CD4-positive, alpha-beta T cell (primary cell): ENCODE data around the gene WNK1. TPM values are rescaled to one million over a fixed set of nuclear protein-coding genes. Genes with fewer than 3 reads are reported as not detected.

Experiments used
- ATAC-seq: fragments of 200-7000 bp; cut with Tn5 transposase; one replicate; pipeline ENCODE4 v1.10.0; 2022; ENCODE audit warnings: mild to moderate bottlenecking; ENCODE audit not compliant: poor library complexity
- CTCF ChIA-PET: fragments of 350-600 bp; sonication (Branson Sonifier 250); formaldehyde crosslinking; loops from one replicate; lab custom pipeline; 2021; ENCODE audit warnings: antibody characterized with exemption, inconsistent platforms; lab: Charles Lee
- POLR2A ChIA-PET: fragments of 350-600 bp; sonication (Branson Sonifier 250); formaldehyde crosslinking; loops from one replicate; lab custom pipeline; 2021; ENCODE audit warnings: antibody characterized with exemption, inconsistent platforms; lab: Charles Lee
- DNase-seq, 14 experiments: peaks; one replicate each; pipeline ENCODE4 v3.0.0-alpha.2; 2013 to 2020; ENCODE audit warnings: mixed read lengths in 2 of 14
- H3K27ac ChIP-seq, 2 donors: one replicate each; pipeline versions ENCODE4 v1.5.1 to v1.7.0; 2013; ENCODE audit warnings: low read length in 2 of 2, low read depth in 1 of 2, mild to moderate bottlenecking in 1 of 2
- H3K27me3 ChIP-seq, 2 experiments: 1 replicate in 1 of 2; 2 replicates in 1 of 2; pipeline versions ENCODE4 v1.6.1 to v1.7.0; 2013; ENCODE audit warnings: low read length in 2 of 2, control low read depth in 1 of 2, mild to moderate bottlenecking in 1 of 2, moderate library complexity in 1 of 2; ENCODE audit not compliant: insufficient read depth in 2 of 2, control insufficient read depth in 1 of 2
- H3K36me3 ChIP-seq: one replicate; pipeline ENCODE4 v1.6.1; 2013; ENCODE audit warnings: low read length, control low read depth; ENCODE audit not compliant: insufficient read depth
- H3K4me1 ChIP-seq: one replicate; pipeline ENCODE4 v1.6.1; 2013; ENCODE audit warnings: low read length, control low read depth; ENCODE audit not compliant: insufficient read depth
- H3K4me3 ChIP-seq: one replicate; pipeline ENCODE4 v1.5.1; 2013; ENCODE audit warnings: mild to moderate bottlenecking, low read length, moderate library complexity
- H3K9me3 ChIP-seq, 2 experiments: 1 replicate in 1 of 2; 2 replicates in 1 of 2; pipeline versions ENCODE4 v1.6.1 to v1.7.0; 2013; ENCODE audit warnings: low read length in 2 of 2, mild to moderate bottlenecking in 2 of 2, control low read depth in 1 of 2, moderate library complexity in 1 of 2; ENCODE audit not compliant: control insufficient read depth in 1 of 2, insufficient read depth in 1 of 2
- H3K27ac Mint-ChIP-seq: one replicate; pipeline ENCODE4 v1.8.0; 2020; ENCODE audit warnings: mixed read lengths
- H3K27me3 Mint-ChIP-seq: one replicate; pipeline ENCODE4 v1.8.0; 2021; ENCODE audit warnings: mixed read lengths
- H3K36me3 Mint-ChIP-seq: one replicate; pipeline ENCODE4 v1.8.0; 2021; ENCODE audit warnings: low read depth, mixed read lengths
- H3K4me1 Mint-ChIP-seq: one replicate; pipeline ENCODE4 v1.8.0; 2021; ENCODE audit warnings: low read depth, mixed read lengths
- H3K4me3 Mint-ChIP-seq: one replicate; pipeline ENCODE4 v1.8.0; 2020; ENCODE audit warnings: mild to moderate bottlenecking, mixed read lengths
- H3K9me3 Mint-ChIP-seq: one replicate; pipeline ENCODE4 v1.8.0; 2020; ENCODE audit warnings: mixed read lengths
- intact Hi-C, 2 experiments: fragments of 100-400 bp; cut with DNase I in 1 of 2; cut with micrococcal nuclease in 1 of 2; formaldehyde crosslinking; loops; one replicate each; pipeline versions ENCODE4 v1.15.1 to v1.9.0; 2023 to 2025; cut with DNase I, micrococcal nuclease
- total RNA-seq, 174 experiments: library from RNA in 2 of 174; stranded (reverse) in 2 of 174; gene quantifications; one replicate each; pipeline ENCODE4 v1.2.3 and lab custom pipeline; 2021 to 2026
- TF ChIP-seq, protein P1 (sequence below): fragments of 200-600 bp; IDR thresholded peaks from one replicate; pipeline ENCODE4 v1.8.0; 2022; ENCODE audit warnings: antibody characterized with exemption, mild to moderate bottlenecking

WNK1 gene
- total RNA-seq, 2 experiments from 2014 or later: 193 to 198 TPM

DNA sequence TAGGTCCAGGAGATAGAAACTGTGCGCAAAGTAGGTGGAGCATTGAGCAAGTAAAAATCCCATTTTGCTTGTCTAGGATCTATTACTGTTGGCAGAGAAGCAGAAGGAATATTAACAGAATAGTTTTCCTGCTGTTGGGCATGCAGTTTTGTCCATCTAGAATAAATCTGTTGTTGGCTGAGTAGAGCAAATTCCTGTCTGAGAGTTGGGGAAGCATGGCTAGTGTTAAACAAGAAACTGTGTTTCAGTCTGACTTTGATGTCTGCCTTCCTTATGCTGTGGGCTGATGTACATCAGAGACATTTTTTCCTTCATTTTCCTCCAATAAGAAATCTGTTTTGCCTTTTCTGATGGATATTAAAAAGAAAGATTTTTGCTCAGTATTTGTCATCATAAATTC lies 99.0 kb downstream of the WNK1 start:
- peaks cover 58% of the 10 kb centered on the region for H3K36me3 Mint-ChIP-seq
- H3K4me1 Mint-ChIP-seq: peaks cover 71% of the 10 kb centered on the region
- Histone ChIP-seq H3K27me3 (no peaks in the 10 kb centered on the region), H3K27ac (peak overlapping the region in 1 of 2 donors; percentile 3), H3K9me3 (no peaks in the 10 kb centered on the region), H3K4me3 (no peak overlapping the region), H3K4me1 (peaks cover 3% of the 10 kb centered on the region), H3K36me3 (peaks cover 17% of the 10 kb centered on the region)
- TF ChIP-seq, protein P1, sequence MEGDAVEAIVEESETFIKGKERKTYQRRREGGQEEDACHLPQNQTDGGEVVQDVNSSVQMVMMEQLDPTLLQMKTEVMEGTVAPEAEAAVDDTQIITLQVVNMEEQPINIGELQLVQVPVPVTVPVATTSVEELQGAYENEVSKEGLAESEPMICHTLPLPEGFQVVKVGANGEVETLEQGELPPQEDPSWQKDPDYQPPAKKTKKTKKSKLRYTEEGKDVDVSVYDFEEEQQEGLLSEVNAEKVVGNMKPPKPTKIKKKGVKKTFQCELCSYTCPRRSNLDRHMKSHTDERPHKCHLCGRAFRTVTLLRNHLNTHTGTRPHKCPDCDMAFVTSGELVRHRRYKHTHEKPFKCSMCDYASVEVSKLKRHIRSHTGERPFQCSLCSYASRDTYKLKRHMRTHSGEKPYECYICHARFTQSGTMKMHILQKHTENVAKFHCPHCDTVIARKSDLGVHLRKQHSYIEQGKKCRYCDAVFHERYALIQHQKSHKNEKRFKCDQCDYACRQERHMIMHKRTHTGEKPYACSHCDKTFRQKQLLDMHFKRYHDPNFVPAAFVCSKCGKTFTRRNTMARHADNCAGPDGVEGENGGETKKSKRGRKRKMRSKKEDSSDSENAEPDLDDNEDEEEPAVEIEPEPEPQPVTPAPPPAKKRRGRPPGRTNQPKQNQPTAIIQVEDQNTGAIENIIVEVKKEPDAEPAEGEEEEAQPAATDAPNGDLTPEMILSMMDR: no peak
- CTCF ChIA-PET: no interaction called here
- peaks cover 4% of the 10 kb centered on the region for H3K9me3 Mint-ChIP-seq
- ATAC-seq: no peak
- H3K27ac Mint-ChIP-seq: peak overlapping the region; percentile 66
- POLR2A ChIA-PET: no interaction called here
- H3K4me3 Mint-ChIP-seq: no peak overlapping the region
- intact Hi-C loops: no loop called here
- no peaks in the 10 kb centered on the region for H3K27me3 Mint-ChIP-seq
- no peak for DNase-seq

DNA sequence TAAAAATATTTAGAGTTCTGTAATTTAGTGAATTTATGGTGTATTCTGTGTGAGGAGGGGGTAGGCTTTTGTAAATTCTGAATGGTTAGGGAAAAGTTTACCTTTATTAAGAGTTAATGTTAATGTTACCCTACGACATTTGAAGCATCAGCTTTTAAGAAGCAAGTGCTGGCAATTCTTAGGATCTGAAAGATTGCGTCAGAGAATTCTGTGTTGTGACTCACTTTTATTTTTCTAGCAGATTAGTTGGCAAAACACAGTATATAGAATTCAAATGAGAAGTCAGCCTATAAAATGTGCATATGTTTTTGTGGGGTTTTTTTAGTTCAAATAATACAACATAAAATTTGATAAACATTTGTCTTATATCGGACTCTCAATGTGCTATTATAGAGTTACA lies 99.5 kb downstream of the WNK1 start:
- H3K4me3 Mint-ChIP-seq: no peak overlapping the region
- TF ChIP-seq, protein P1: no peak
- peaks cover 70% of the 10 kb centered on the region for H3K4me1 Mint-ChIP-seq

DNA sequence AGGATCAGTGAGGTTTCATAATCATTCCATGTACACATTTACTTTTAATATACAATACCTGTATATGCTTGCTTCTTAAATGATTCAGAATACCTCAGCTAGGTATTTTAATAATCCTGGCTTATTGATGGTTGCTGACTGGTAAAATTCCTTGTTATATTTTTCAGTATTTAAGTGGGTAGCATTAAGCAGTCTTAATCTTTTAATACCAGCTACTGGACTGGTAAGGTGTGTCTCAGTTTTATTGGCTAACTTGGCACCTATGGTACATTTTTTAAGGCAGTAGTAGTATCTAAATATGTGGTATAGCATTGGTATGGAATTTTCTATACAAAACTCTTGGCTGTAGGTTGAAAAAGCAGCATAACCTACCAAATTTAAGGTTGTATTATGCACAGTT lies 100.5 kb downstream of the WNK1 start:
- peak overlapping the region; percentile 66 for H3K27ac Mint-ChIP-seq
- H3K9me3 Mint-ChIP-seq: peaks cover 4% of the 10 kb centered on the region
- Histone ChIP-seq H3K4me1 (peaks cover 2% of the 10 kb centered on the region), H3K27me3 (no peaks in the 10 kb centered on the region), H3K4me3 (no peak overlapping the region), H3K27ac (no peak overlapping the region), H3K36me3 (peaks cover 22% of the 10 kb centered on the region), H3K9me3 (no peaks in the 10 kb centered on the region)
- peaks cover 71% of the 10 kb centered on the region for H3K4me1 Mint-ChIP-seq
- H3K4me3 Mint-ChIP-seq: no peak overlapping the region
- DNase-seq (no peak), ATAC-seq (no peak)
- H3K27me3 Mint-ChIP-seq: no peaks in the 10 kb centered on the region
- TF ChIP-seq, protein P1: no peak
- H3K36me3 Mint-ChIP-seq: peaks cover 66% of the 10 kb centered on the region
- ChIA-PET POLR2A (no interaction called here), CTCF (interaction anchor here (1.0 to 1.6 kb wide), 3 partner anchors 36 to 265 kb away, joined by 4 to 5 read pairs (median 4); no protein-coding TSS in a partner anchor)
- intact Hi-C loops: no loop called here

More for the DNA sequence above, 99.5 kb downstream of the WNK1 start:
- DNase-seq: no peak
- H3K4me1 ChIP-seq: peaks cover 3% of the 10 kb centered on the region
- H3K9me3 ChIP-seq: no peaks in the 10 kb centered on the region
- peaks cover 4% of the 10 kb centered on the region for H3K9me3 Mint-ChIP-seq
- CTCF ChIA-PET: interaction anchor here (1.4 to 1.6 kb wide), 2 partner anchors 35 to 266 kb away, joined by 4 to 5 read pairs; no protein-coding TSS in a partner anchor
- H3K27me3 ChIP-seq: no peaks in the 10 kb centered on the region
- intact Hi-C loops: no loop called here
- H3K27me3 Mint-ChIP-seq: no peaks in the 10 kb centered on the region
- peak overlapping the region; percentile 66 for H3K27ac Mint-ChIP-seq
- no peak overlapping the region for H3K4me3 ChIP-seq
- ATAC-seq: no peak
- no peak overlapping the region for H3K27ac ChIP-seq
- POLR2A ChIA-PET: no interaction called here
- H3K36me3 Mint-ChIP-seq: peaks cover 62% of the 10 kb centered on the region
- H3K36me3 ChIP-seq: peaks cover 15% of the 10 kb centered on the region
